Hematopoietic multipotent progenitor cell treated with erythropoietin and hydrocortisone succinate and interleukin-3 and kit ligand, for 17 days (in vitro differentiated cells): Measurements from ENCODE around the gene DRD5.

Source experiments
- DNase-seq: peaks from one replicate; pipeline ENCODE4 v3.0.0-alpha.2; 2015; ENCODE audit warnings: low spot score

The DRD5 gene

GRCh38 chr4:9816285-9816684 lies 34.9 kb downstream of the DRD5 start:
- DNase-seq = no peak

- no peak for DNase-seq
Measured at GRCh38 chr4:9820343-9820742, 38.9 kb downstream of the DRD5 start.

GRCh38 chr4:9825049-9825448 lies 43.6 kb downstream of the DRD5 start:
- no peak for DNase-seq

- DNase-seq = no peak
Measured at GRCh38 chr4:9826551-9826950, 45.1 kb downstream of the DRD5 start.

- DNase-seq = no peak
Measured at GRCh38 chr4:9832640-9833039, 51.2 kb downstream of the DRD5 start.

GRCh38 chr4:9833421-9833820 lies 52.0 kb downstream of the DRD5 start:
- no peak for DNase-seq
